ENCODE measurements around the gene SNX32. TPM values are rescaled to one million over a fixed set of nuclear protein-coding genes. Genes with fewer than 3 reads are reported as not detected.

SNX32 gene
- total and polyA plus RNA-seq, 9 of the 15 experiments (the other 6 are each of a cell fraction or from before 2014, with no cell fraction given) = 0.03 TPM; not detected in 7

GRCh38 chr11:65851811-65852507 lies 18.2 kb downstream of the SNX32 start (continued):
- 0 out of 2 replicates have a peak, but pooled peaks have one; percentile 29 for TF ChIP-seq FOXP4 (CRISPR knock-in tag; IDR thresholded peaks at IDR 0.05; ENCODE audit: borderline replicate concordance)
- TF ChIP-seq POLR2A (conservative IDR thresholded peaks at IDR 0.05) = peak; percentile 46; the same call in 1 of the 2 replicates
- TF ChIP-seq JUN (IDR thresholded peaks at IDR 0.05; ENCODE audit: borderline replicate concordance, low read depth, low read length) = no peak
- 0 out of 2 replicates have a peak, but pooled peaks have one; percentile 71 for TF ChIP-seq JUN (CRISPR knock-in tag; IDR thresholded peaks at IDR 0.05; ENCODE audit: borderline replicate concordance)
- TF ChIP-seq CREB1 (IDR thresholded peaks at IDR 0.05) = no peak
- 0 out of 2 replicates have a peak, but pooled peaks have one; percentile 7 for TF ChIP-seq CREB1 (CRISPR knock-in tag; IDR thresholded peaks at IDR 0.05)
- peak; percentile 83; the same call in 1 of the 2 replicates for TF ChIP-seq ZBTB26 (CRISPR knock-in tag; IDR thresholded peaks at IDR 0.05)
- TF ChIP-seq ZNF232 (CRISPR knock-in tag; IDR thresholded peaks at IDR 0.05) = 0 out of 2 replicates have a peak, but pooled peaks have one; percentile 28
